Neuronal stem cell (in vitro differentiated cells): ENCODE measurements around the gene PLVAP.

Experiments used
- DNase-seq: peaks from one replicate; pipeline ENCODE4 v3.0.0-alpha.2; 2013; ENCODE audit warnings: low spot score
- H2AFZ ChIP-seq: one replicate; pipeline ENCODE4 v1.6.1; 2013; ENCODE audit warnings: mild to moderate bottlenecking, low read length, inconsistent platforms
- H2AK5ac ChIP-seq: 2 replicates; pipeline ENCODE4 v1.6.1; 2013; ENCODE audit warnings: low read depth, mild to moderate bottlenecking, inconsistent platforms, low read length, moderate library complexity, mixed read lengths
- H2BK120ac ChIP-seq: 2 replicates; pipeline ENCODE4 v1.6.1; 2013; ENCODE audit warnings: low read depth, mild to moderate bottlenecking, inconsistent platforms, low read length, moderate library complexity, mixed read lengths
- H2BK12ac ChIP-seq: one replicate; pipeline ENCODE4 v1.6.1; 2013; ENCODE audit warnings: low read length, inconsistent platforms
- H2BK15ac ChIP-seq: 2 replicates; pipeline ENCODE4 v1.6.1; 2013; ENCODE audit warnings: mild to moderate bottlenecking, low read length, inconsistent platforms, mixed read lengths
- H2BK5ac ChIP-seq: one replicate; pipeline ENCODE4 v1.6.1; 2013; ENCODE audit warnings: inconsistent platforms, mild to moderate bottlenecking, low read length, moderate library complexity
- H3K14ac ChIP-seq: one replicate; pipeline ENCODE4 v1.6.1; 2013; ENCODE audit warnings: low read length, inconsistent platforms
- H3K18ac ChIP-seq: 2 replicates; pipeline ENCODE4 v1.6.1; 2013; ENCODE audit warnings: low read length, inconsistent platforms
- H3K23ac ChIP-seq: 2 replicates; pipeline ENCODE4 v1.6.1; 2013; ENCODE audit warnings: low read depth, mild to moderate bottlenecking, mixed read lengths, low read length, inconsistent platforms; ENCODE audit not compliant: poor library complexity
- H3K27ac ChIP-seq: replicated peaks from 3 replicates; pipeline ENCODE4 v1.5.1; 2013; ENCODE audit warnings: low read length, inconsistent platforms
- H3K27me3 ChIP-seq, 3 experiments: 2 replicates each; pipeline ENCODE4 v1.6.1; 2013; ENCODE audit warnings: low read length in 3 of 3, mild to moderate bottlenecking in 2 of 3, inconsistent platforms in 1 of 3, low read depth in 1 of 3, mixed read lengths in 1 of 3, moderate library complexity in 1 of 3; ENCODE audit not compliant: control insufficient read depth in 3 of 3, insufficient read depth in 3 of 3
- H3K36me3 ChIP-seq, 2 donors: replicated peaks in 1 of 2; 2 replicates each; pipeline ENCODE4 v1.6.1; 2013; ENCODE audit warnings: low read length in 2 of 2; ENCODE audit not compliant: control insufficient read depth in 2 of 2, insufficient read depth in 2 of 2
- H3K4ac ChIP-seq: 2 replicates; pipeline ENCODE4 v1.6.1; 2013; ENCODE audit warnings: inconsistent platforms, mild to moderate bottlenecking, low read length, moderate library complexity
- H3K4me1 ChIP-seq, 2 donors: 1 replicate in 1 of 2; 2 replicates in 1 of 2; pipeline ENCODE4 v1.6.1; 2013; ENCODE audit warnings: low read length in 2 of 2, low read depth in 1 of 2; ENCODE audit not compliant: control insufficient read depth in 2 of 2, insufficient read depth in 1 of 2
- H3K4me2 ChIP-seq: one replicate; pipeline ENCODE4 v1.6.1; 2013; ENCODE audit warnings: mild to moderate bottlenecking, low read length, inconsistent platforms; ENCODE audit not compliant: insufficient read depth, poor library complexity, severe bottlenecking
- H3K4me3 ChIP-seq, 2 donors: 2 replicates each; pipeline ENCODE4 v1.5.1; 2013; ENCODE audit warnings: low read length in 2 of 2, mild to moderate bottlenecking in 2 of 2, inconsistent platforms in 1 of 2, moderate library complexity in 1 of 2
- H3K79me1 ChIP-seq: one replicate; pipeline ENCODE4 v1.6.1; 2013; ENCODE audit warnings: low read depth, mild to moderate bottlenecking, inconsistent platforms, low read length, moderate library complexity
- H3K9ac ChIP-seq: one replicate; pipeline ENCODE4 v1.6.1; 2013; ENCODE audit warnings: mild to moderate bottlenecking, low read depth, low read length, inconsistent platforms; ENCODE audit not compliant: poor library complexity
- H3K9me3 ChIP-seq, 2 donors: replicated peaks in 1 of 2; 2 replicates each; pipeline versions ENCODE3 to v1.6.1; 2013; ENCODE audit warnings: low read length in 2 of 2, mild to moderate bottlenecking in 2 of 2, inconsistent platforms in 1 of 2, low read depth in 1 of 2, mixed read lengths in 1 of 2, moderate library complexity in 1 of 2; ENCODE audit not compliant: control insufficient read depth in 2 of 2, insufficient read depth in 1 of 2
- H4K8ac ChIP-seq: one replicate; pipeline ENCODE4 v1.6.1; 2013; ENCODE audit warnings: low read depth, mild to moderate bottlenecking, inconsistent platforms, low read length, moderate library complexity
- H4K91ac ChIP-seq: one replicate; pipeline ENCODE4 v1.6.1; 2013; ENCODE audit warnings: low read length, low read depth, mild to moderate bottlenecking, inconsistent platforms; ENCODE audit not compliant: poor library complexity
- WGBS, 2 donors: extraction: QIAGEN DNeasy Blood & Tissue Kit; methylation state at CpG; one replicate each; pipeline ENCODE4 v1.1.7; 2013; ENCODE audit warnings: missing lambda C conversion rate in 2 of 2, mixed read lengths in 1 of 2; ENCODE audit not compliant: insufficient read length in 2 of 2, insufficient replicate concordance in 1 of 2; ENCODE audit errors: extremely low coverage in 2 of 2; 5-methylcytosine and 5-hydroxymethylcytosine counted together

PLVAP gene

DNA sequence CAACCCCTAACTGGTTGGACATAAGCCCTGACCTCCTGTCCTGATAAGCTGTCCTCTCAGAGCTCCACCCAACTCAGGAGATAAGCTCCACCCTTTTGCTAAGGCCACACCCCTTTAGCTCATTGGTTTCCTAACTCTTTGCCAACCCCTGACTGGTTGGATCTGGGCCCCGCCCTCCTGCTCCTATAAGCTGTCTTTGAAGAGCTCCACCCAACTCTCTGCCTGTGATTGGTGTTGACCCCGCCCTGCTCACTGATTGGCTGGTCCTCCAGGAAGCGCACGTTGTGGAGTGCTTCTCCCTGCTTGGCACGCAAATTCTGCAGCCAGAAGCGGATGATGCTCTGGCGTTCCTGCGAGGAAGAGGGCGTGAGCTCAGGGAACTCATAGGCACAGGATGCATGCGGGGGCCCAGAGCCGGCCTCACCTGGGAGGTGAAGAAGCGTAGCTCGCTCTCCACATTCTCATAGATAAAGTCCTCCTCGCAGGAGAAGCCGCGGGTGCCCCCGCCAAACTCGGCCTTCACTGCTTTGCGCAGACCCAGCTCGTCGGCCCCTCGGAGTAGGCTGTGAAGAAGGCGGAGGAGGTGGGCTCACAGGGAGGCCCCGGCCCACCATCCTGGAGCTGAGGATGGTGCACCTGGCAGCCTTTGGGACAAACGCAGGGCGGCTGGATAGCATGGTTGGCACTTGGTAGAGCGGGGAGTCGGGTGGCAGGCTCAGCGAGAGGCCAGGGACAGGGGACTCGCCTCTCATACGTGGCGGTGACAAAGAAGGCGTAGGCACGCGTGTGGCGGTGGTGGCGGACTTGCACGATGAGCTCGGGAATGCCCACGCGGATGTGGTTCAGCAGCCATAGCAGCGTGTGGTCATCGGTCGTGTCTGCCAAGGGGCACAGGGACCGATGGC is 44.2 kb downstream of the PLVAP start:
- H3K9ac ChIP-seq = peak overlapping the region; percentile 66
- H3K4me1 ChIP-seq = peaks cover 8 to 15% of the 10 kb centered on the region in 2 donors
- H3K9me3 ChIP-seq = peaks cover 3 to 8% of the 10 kb centered on the region in 2 donors
- peak overlapping the region; percentile 15 for H3K27ac ChIP-seq
- peaks cover 0 to 7% (median 0%) of the 10 kb centered on the region in 3 experiments for H3K27me3 ChIP-seq
- no peak overlapping the region for H3K4me2 ChIP-seq
- peak overlapping the region; percentile 14 for H3K14ac ChIP-seq
- peak overlapping the region; percentile 41 to 88 for H3K4me3 ChIP-seq
- peak overlapping the region; percentile 26 for H2BK5ac ChIP-seq
- peak overlapping the region; percentile 73 for H2AK5ac ChIP-seq
- no peak overlapping the region for H4K8ac ChIP-seq
- peaks cover 4% of the 10 kb centered on the region for H3K79me1 ChIP-seq
- DNase-seq = no peak
- no peak overlapping the region for H2BK120ac ChIP-seq
- H4K91ac ChIP-seq = no peak overlapping the region
- no peak overlapping the region for H2BK15ac ChIP-seq
- peaks cover 21 to 29% of the 10 kb centered on the region in 2 donors for H3K36me3 ChIP-seq
- no peak overlapping the region for H2AFZ ChIP-seq
- H2BK12ac ChIP-seq = no peak overlapping the region
- no CpG with 5 or more reads among the region's 45 CpGs for WGBS, 2 donors
- peak overlapping the region; percentile 95 for H3K23ac ChIP-seq
- peak overlapping the region; percentile 21 for H3K18ac ChIP-seq
- no peak overlapping the region for H3K4ac ChIP-seq

DNA sequence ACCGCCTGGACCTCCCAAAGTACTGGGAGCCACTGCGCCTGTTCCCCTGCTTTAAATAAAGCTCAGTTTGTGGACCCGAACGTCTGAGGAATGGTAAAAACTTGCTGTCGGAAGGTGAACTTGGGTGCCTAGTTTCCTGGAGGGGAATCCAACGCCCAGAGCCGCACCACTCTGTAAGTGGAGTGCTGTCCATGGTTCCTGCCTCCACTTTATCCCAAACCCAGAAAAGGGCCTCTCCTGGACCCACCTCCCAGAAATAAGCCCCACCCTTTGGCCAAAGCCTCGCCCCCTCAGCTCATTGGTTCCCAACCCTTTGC is 44.8 kb downstream of the PLVAP start:
- Histone ChIP-seq H3K9me3 (peaks cover 3 to 8% of the 10 kb centered on the region in 2 donors), H3K14ac (no peak overlapping the region), H3K36me3 (peaks cover 21 to 35% of the 10 kb centered on the region in 2 donors), H3K4me1 (peaks cover 6 to 18% of the 10 kb centered on the region in 2 donors), H2AFZ (no peak overlapping the region), H3K27me3 (peaks cover 0 to 7% (median 0%) of the 10 kb centered on the region in 3 experiments), H4K91ac (no peak overlapping the region), H2BK5ac (peak overlapping the region; percentile 26), H3K23ac (no peak overlapping the region), H3K27ac (no peak overlapping the region), H2AK5ac (no peak overlapping the region), H4K8ac (no peak overlapping the region), H2BK12ac (no peak overlapping the region), H3K79me1 (peaks cover 4% of the 10 kb centered on the region), H2BK15ac (no peak overlapping the region), H3K4me2 (no peak overlapping the region), H3K18ac (no peak overlapping the region), H3K9ac (no peak overlapping the region), H2BK120ac (no peak overlapping the region), H3K4ac (no peak overlapping the region), H3K4me3 (no peak overlapping the region)
- no CpG with 5 or more reads among the region's 8 CpGs for WGBS, 2 donors
- DNase-seq = no peak

DNA sequence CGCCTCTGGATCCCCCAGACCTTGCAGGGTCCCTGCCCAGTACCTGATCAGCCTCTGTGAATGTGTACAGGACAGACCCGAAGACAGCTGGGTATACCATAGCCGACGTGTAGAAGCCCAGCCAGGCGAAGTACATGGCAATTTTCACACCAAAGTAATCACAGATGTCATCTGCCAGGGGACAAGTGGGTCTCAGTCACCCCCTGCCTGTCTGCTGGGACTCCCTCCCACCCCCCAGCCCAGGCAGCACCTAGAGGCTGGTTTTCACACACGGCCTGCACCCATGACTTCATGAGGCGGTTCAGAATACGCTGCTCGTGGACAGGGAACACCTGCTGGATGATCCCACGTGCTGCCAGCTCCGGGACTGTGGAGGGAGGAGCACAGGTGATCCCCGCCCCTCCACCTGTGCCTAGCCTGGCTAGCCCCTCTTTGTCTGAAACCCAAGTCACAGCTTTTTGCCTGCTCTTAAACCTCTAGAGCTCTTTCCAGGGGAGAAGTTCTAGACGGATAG is 46.0 kb downstream of the PLVAP start:
- Histone ChIP-seq H3K14ac (no peak overlapping the region), H3K18ac (no peak overlapping the region), H4K8ac (no peak overlapping the region), H3K4me2 (no peak overlapping the region), H3K9ac (no peak overlapping the region), H3K4me3 (no peak overlapping the region), H2AFZ (no peak overlapping the region), H2BK120ac (no peak overlapping the region), H3K27me3 (peaks cover 0 to 7% (median 0%) of the 10 kb centered on the region in 3 experiments), H3K36me3 (peaks cover 23 to 47% of the 10 kb centered on the region in 2 donors), H4K91ac (no peak overlapping the region), H3K4ac (no peak overlapping the region), H2BK5ac (no peak overlapping the region), H3K79me1 (peaks cover 7% of the 10 kb centered on the region), H3K4me1 (peaks cover 6 to 22% of the 10 kb centered on the region in 2 donors), H3K23ac (no peak overlapping the region), H2AK5ac (peak overlapping the region; percentile 70), H2BK15ac (no peak overlapping the region), H2BK12ac (no peak overlapping the region), H3K27ac (no peak overlapping the region), H3K9me3 (peaks cover 3 to 8% of the 10 kb centered on the region in 2 donors)
- no peak for DNase-seq
- no CpG with 5 or more reads among the region's 13 CpGs for WGBS, 2 donors
